ENCODE measurements around the gene CENPL. TPM values are rescaled to one million over a fixed set of nuclear protein-coding genes. Genes with fewer than 3 reads are reported as not detected.
"Not testable (repeated sequence)": the region's sequence is repeated elsewhere in the genome, so short reads cannot be mapped to it uniquely, and the experiment has no call there.

The CENPL gene
- total RNA-seq, 3 donors from 2014 or later, result 4.5 to 6.0 (median 4.6) TPM

DNA sequence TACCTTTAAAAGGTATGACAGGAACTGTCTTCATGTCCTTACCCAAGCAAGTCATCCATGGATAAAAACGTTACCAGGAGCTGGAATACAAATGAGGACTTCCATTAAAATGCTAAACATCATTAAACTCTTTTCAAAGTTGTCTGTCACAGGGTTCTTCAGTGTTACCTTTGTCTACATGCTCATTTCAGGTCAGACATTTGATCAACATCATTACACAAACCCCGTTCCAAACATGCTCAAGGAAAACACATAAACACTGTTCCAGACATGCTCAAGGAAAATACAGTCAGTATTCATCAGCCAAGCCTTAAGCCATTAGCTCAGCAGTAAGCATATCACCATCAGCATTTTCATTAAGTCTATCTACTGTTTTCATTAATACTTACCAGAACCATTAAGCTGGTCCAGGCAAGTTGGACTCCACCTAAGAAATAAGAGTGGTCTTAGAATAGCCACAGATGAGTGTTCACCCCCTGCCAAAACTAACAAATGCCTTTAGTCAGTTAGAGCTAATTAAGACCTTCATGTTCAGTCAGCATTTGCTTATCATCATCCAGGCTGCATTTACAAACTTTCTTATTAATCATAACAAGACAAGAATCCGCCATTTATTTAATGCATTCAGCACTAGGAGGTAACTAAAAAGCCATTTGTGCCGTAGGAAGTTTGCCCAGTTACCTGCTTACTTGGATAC is 40.9 kb upstream of the CENPL start:
- TF ChIP-seq, protein P1, sequence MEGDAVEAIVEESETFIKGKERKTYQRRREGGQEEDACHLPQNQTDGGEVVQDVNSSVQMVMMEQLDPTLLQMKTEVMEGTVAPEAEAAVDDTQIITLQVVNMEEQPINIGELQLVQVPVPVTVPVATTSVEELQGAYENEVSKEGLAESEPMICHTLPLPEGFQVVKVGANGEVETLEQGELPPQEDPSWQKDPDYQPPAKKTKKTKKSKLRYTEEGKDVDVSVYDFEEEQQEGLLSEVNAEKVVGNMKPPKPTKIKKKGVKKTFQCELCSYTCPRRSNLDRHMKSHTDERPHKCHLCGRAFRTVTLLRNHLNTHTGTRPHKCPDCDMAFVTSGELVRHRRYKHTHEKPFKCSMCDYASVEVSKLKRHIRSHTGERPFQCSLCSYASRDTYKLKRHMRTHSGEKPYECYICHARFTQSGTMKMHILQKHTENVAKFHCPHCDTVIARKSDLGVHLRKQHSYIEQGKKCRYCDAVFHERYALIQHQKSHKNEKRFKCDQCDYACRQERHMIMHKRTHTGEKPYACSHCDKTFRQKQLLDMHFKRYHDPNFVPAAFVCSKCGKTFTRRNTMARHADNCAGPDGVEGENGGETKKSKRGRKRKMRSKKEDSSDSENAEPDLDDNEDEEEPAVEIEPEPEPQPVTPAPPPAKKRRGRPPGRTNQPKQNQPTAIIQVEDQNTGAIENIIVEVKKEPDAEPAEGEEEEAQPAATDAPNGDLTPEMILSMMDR (IDR thresholded peaks at IDR 0.05), result no peak
- TF ChIP-seq POLR2A (IDR thresholded peaks at IDR 0.05), result no peak
- TF ChIP-seq POLR2AphosphoS5 (IDR thresholded peaks at IDR 0.05), result no peak
- Histone ChIP-seq H3K36me3 (no peaks in the 10 kb centered on the region), H3K27ac (peak overlapping the region in 1 of 2 donors; percentile 34), H3K4me3 (peak overlapping the region in 2 of 3 donors; percentile 76 to 81), H3K9me3 (no peaks in the 10 kb centered on the region), H3K4me1 (peaks cover 0 to 4% of the 10 kb centered on the region in 2 donors), H3K27me3 (no peaks in the 10 kb centered on the region)
- intact Hi-C loops (cut with DNase I; ENCODE audit: low total_unique reads), result no loop called here
- DNase-seq (ENCODE audit: low spot score in 2 of 2), result no peak

DNA sequence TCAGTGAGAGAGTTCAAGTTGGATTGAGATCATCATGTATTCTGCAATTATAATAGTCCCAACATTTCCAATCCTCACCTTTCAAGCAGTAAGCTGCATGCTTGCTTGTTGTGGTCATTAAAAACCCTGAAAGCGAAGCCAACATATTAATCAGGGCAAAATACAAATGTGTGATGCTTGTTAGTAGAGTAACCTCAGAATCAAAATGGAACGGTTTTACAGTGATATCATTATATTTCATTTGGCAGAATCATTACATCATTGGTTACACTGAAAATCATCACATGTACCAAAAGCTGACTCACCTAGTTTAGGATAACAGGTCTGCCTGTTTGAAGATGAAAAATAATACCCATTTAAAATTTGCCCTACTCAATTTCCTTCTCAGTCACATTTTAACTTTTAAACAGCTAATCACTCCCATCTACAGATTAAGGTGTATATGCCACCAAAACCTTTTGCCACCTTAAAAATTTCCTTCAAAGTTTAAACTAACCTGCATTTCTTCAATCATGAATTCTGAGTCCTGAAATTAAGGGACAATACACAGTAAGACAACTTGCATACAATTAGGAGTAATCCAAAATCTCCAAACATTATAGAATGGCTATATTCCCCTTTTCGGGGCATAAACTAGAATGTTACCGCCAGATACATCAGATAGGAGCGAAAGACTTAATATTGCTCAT is 39.6 kb upstream of the CENPL start:
- peak overlapping the region in 1 of 2 donors; percentile 21 for H3K27ac ChIP-seq
- TF ChIP-seq POLR2A (IDR thresholded peaks at IDR 0.05), result no peak
- H3K27me3 ChIP-seq, result no peaks in the 10 kb centered on the region
- H3K9me3 ChIP-seq, result no peaks in the 10 kb centered on the region
- H3K36me3 ChIP-seq, result no peaks in the 10 kb centered on the region
- H3K4me3 ChIP-seq, result peak overlapping the region in 1 of 3 donors; percentile 2
- no peak for DNase-seq (ENCODE audit: low spot score in 2 of 2)
- H3K4me1 ChIP-seq, result peaks cover 0 to 4% of the 10 kb centered on the region in 2 donors
- intact Hi-C loops (cut with DNase I; ENCODE audit: low total_unique reads), result no loop called here

DNA sequence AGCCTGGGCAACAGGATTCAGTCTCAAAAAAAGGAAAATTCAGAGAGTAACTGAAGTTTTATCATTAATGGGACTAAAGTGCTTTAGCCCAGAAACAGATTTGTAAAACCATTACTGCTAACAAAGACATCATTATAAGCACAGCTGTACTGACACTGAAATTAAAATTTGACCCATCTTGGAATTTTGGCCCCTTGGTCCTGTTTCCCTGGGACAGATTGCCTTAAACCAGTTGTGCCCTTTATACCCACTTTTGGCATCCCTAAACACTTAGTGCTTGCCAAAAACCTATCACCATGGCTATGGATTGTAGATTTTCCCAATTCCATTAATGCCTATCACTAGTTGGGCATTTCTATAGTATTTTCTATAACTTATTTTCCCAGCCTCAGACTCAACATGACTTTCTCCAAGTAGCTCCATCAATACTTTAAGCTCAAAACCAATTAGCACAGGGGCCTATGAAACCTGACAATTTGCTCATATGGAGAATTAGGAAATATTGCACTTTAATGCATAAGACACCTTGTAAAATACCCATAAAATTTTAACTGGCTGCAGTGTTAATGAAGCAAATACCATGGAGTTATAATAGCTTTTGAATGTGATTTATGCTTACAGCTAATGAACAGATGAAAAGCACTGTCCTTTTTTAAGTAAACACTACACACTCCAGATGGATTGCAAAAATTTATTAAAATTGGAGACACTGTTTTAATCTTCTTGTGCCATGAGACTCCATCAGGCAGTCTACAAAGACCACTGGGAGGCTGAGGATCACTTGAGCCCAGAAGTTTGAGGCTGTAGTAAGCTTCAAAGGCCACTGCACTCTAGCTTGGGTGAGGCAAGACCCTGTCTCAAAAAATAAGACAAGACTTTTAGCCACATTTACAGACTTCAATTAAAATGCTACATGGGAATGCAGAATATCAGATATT is 38.8 kb upstream of the CENPL start:
- Histone ChIP-seq H3K27me3 (no peaks in the 10 kb centered on the region), H3K36me3 (no peaks in the 10 kb centered on the region), H3K9me3 (no peaks in the 10 kb centered on the region), H3K27ac (no peak overlapping the region), H3K4me3 (no peak overlapping the region), H3K4me1 (peaks cover 0 to 4% of the 10 kb centered on the region in 2 donors)
- TF ChIP-seq, protein P1 (IDR thresholded peaks at IDR 0.05), result no peak
- TF ChIP-seq POLR2A (IDR thresholded peaks at IDR 0.05), result no peak
- DNase-seq (ENCODE audit: low spot score in 2 of 2), result no peak
- intact Hi-C loops (cut with DNase I; ENCODE audit: low total_unique reads), result no loop called here

DNA sequence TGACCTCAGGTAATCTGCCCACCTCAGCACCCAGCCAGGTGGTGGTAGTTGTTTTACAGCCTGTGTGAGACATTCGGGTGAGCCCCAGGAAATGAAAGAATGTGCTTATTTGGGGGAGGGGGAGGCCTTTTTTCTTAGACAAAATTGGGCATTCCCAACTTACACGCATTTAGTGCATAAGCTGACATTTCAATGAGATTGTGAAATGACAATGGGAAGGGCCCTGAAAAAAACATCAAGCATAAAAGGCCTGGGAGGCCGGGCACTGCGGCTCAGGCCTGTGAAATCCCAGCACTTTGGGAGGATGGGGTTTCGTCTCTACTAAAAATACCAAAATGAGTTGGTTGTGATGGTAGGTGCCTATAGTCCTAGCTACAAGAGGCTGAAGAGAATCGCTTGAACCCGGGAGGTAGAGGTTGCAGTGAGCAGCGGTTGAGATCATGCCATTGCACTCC is 38.1 kb upstream of the CENPL start:
- peaks cover 0 to 4% of the 10 kb centered on the region in 2 donors for H3K4me1 ChIP-seq
- no peak overlapping the region for H3K27ac ChIP-seq
- H3K4me3 ChIP-seq, result no peak overlapping the region
- no peaks in the 10 kb centered on the region for H3K9me3 ChIP-seq
- TF ChIP-seq POLR2AphosphoS5 (IDR thresholded peaks at IDR 0.05) (no peak), POLR2A (IDR thresholded peaks at IDR 0.05) (no peak)
- TF ChIP-seq, protein P1 (IDR thresholded peaks at IDR 0.05), result no peak
- H3K27me3 ChIP-seq, result no peaks in the 10 kb centered on the region
- DNase-seq (ENCODE audit: low spot score in 2 of 2), result no peak
- intact Hi-C loops (cut with DNase I; ENCODE audit: low total_unique reads), result no loop called here
- H3K36me3 ChIP-seq, result no peaks in the 10 kb centered on the region

DNA sequence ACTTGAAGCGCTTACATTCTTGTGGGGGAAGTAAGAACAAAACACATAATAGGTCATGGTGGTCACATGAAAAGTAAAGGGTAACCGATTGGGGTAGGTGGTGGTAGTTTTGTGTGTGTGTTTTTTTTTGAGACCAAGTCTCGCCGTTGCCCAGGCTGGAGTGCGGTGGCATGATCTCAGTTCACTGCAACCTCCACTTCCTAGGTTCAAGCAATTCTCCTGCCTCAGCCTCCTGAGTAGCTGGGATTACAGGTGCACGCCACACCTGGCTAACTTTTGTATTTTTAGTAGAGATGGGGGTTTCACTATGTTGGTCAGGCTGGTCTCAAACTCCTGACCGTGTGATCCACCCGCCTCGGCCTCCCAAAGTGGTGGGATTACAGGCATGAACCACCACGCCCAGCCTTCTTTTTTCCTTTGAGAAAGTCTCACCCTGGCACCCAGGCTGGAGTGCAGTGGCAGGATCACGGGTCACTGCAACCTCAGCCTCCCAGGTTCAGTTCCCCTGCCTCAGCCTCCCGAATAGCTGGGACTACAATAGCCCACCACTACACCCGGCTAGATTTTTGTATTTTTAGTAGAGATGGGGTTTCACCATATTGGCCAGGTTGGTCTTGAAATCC is 37.6 kb upstream of the CENPL start:
- DNase-seq (ENCODE audit: low spot score in 2 of 2); intact Hi-C loops (cut with DNase I; ENCODE audit: low total_unique reads); H3K27ac ChIP-seq; H3K9me3 ChIP-seq; H3K27me3 ChIP-seq; H3K4me3 ChIP-seq; H3K36me3 ChIP-seq; H3K4me1 ChIP-seq: not testable (repeated sequence)

Data from breast epithelium (tissue), 4 donors.